H1 (cell line): ENCODE measurements around the gene U2AF1L4. TPM values are rescaled to one million over a fixed set of nuclear protein-coding genes. Genes with fewer than 3 reads are reported as not detected.

Experiments
- BRCA1 ChIP-seq: IDR thresholded peaks from 2 replicates; pipeline ENCODE4 v1.6.1; 2012; ENCODE audit warnings: low read depth, low read length, improper control_type of control experiment
- NANOG ChIP-seq: IDR thresholded peaks from 2 replicates; pipeline ENCODE4 v1.6.1; 2011; ENCODE audit warnings: low read length, low read depth, mild to moderate bottlenecking, inconsistent platforms; ENCODE audit not compliant: insufficient read depth, poor library complexity, severe bottlenecking
- RBBP5 ChIP-seq: IDR thresholded peaks from 2 replicates; pipeline ENCODE4 v1.7.1; 2012; ENCODE audit warnings: low read depth, mild to moderate bottlenecking, inconsistent platforms, low read length, moderate library complexity, borderline replicate concordance
- SP4 ChIP-seq: IDR thresholded peaks from 2 replicates; pipeline ENCODE4 v1.6.1; 2012; ENCODE audit warnings: low read length, inconsistent platforms
- TEAD4 ChIP-seq: IDR thresholded peaks from 2 replicates; pipeline ENCODE4 v1.6.1; 2012; ENCODE audit warnings: low read depth, low read length, inconsistent platforms, mixed read lengths
- polyA plus RNA-seq, 7 experiments: library from polyadenylated mRNA; depleted of rRNA in 3 of 7; stranded (reverse) in 5 of 7; unstranded in 2 of 7; fragments of >200 nt in 5 of 7; fragments of 200-250 nt in 2 of 7; gene quantifications; 1 replicate in 5 of 7; 2 replicates in 1 of 7; 4 replicates in 1 of 7; pipeline versions ENCODE4 v1.2.1 to v1.2.3, GENCODE V29; 2011 to 2013; ENCODE audit warnings: missing spikeins in 2 of 7, mixed read lengths in 2 of 7
- total RNA-seq: library from RNA; stranded (reverse); fragmentation: NEBNext Ultra II Directional; extraction: Animal tissue kit (Norgen Biotek cat#: 25700); gene quantifications from 2 replicates; pipeline ENCODE4 v1.2.1, GENCODE V29; 2021
- TF ChIP-seq, protein P1 (sequence below): fragments of 300-600 bp; sonication (generic); IDR thresholded peaks from 2 replicates; pipeline ENCODE4 v1.7.1; 2012; ENCODE audit warnings: low read length, moderate library complexity, mild to moderate bottlenecking, inconsistent platforms; ENCODE audit not compliant: insufficient replicate concordance

The U2AF1L4 gene
- total and polyA plus RNA-seq, 2 of the 8 experiments (the other 6 are each of a cell fraction or from before 2014, with no cell fraction given), result 15.1 to 32.7 TPM

DNA sequence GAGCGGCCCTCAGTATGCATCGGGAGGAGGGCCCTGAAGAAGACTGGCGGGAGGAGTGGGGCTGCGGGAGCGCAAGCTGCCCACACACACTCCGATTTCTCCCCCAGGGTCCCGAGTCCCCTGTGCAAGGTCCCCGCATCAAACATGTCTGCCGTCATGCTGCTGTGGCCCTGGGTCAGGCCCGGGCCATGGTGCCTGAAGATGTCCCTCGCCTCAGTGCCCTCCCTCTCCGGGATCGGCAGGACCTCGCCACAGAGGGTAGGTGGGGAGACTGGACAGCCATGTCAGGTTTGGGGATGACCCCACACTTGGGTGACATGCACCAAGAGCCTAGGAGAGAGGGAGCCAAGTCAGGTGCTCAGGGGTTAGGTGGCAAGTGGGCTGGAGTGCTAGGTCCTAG is 22.8 kb downstream of the U2AF1L4 start (continued):
- TF ChIP-seq, protein P1, sequence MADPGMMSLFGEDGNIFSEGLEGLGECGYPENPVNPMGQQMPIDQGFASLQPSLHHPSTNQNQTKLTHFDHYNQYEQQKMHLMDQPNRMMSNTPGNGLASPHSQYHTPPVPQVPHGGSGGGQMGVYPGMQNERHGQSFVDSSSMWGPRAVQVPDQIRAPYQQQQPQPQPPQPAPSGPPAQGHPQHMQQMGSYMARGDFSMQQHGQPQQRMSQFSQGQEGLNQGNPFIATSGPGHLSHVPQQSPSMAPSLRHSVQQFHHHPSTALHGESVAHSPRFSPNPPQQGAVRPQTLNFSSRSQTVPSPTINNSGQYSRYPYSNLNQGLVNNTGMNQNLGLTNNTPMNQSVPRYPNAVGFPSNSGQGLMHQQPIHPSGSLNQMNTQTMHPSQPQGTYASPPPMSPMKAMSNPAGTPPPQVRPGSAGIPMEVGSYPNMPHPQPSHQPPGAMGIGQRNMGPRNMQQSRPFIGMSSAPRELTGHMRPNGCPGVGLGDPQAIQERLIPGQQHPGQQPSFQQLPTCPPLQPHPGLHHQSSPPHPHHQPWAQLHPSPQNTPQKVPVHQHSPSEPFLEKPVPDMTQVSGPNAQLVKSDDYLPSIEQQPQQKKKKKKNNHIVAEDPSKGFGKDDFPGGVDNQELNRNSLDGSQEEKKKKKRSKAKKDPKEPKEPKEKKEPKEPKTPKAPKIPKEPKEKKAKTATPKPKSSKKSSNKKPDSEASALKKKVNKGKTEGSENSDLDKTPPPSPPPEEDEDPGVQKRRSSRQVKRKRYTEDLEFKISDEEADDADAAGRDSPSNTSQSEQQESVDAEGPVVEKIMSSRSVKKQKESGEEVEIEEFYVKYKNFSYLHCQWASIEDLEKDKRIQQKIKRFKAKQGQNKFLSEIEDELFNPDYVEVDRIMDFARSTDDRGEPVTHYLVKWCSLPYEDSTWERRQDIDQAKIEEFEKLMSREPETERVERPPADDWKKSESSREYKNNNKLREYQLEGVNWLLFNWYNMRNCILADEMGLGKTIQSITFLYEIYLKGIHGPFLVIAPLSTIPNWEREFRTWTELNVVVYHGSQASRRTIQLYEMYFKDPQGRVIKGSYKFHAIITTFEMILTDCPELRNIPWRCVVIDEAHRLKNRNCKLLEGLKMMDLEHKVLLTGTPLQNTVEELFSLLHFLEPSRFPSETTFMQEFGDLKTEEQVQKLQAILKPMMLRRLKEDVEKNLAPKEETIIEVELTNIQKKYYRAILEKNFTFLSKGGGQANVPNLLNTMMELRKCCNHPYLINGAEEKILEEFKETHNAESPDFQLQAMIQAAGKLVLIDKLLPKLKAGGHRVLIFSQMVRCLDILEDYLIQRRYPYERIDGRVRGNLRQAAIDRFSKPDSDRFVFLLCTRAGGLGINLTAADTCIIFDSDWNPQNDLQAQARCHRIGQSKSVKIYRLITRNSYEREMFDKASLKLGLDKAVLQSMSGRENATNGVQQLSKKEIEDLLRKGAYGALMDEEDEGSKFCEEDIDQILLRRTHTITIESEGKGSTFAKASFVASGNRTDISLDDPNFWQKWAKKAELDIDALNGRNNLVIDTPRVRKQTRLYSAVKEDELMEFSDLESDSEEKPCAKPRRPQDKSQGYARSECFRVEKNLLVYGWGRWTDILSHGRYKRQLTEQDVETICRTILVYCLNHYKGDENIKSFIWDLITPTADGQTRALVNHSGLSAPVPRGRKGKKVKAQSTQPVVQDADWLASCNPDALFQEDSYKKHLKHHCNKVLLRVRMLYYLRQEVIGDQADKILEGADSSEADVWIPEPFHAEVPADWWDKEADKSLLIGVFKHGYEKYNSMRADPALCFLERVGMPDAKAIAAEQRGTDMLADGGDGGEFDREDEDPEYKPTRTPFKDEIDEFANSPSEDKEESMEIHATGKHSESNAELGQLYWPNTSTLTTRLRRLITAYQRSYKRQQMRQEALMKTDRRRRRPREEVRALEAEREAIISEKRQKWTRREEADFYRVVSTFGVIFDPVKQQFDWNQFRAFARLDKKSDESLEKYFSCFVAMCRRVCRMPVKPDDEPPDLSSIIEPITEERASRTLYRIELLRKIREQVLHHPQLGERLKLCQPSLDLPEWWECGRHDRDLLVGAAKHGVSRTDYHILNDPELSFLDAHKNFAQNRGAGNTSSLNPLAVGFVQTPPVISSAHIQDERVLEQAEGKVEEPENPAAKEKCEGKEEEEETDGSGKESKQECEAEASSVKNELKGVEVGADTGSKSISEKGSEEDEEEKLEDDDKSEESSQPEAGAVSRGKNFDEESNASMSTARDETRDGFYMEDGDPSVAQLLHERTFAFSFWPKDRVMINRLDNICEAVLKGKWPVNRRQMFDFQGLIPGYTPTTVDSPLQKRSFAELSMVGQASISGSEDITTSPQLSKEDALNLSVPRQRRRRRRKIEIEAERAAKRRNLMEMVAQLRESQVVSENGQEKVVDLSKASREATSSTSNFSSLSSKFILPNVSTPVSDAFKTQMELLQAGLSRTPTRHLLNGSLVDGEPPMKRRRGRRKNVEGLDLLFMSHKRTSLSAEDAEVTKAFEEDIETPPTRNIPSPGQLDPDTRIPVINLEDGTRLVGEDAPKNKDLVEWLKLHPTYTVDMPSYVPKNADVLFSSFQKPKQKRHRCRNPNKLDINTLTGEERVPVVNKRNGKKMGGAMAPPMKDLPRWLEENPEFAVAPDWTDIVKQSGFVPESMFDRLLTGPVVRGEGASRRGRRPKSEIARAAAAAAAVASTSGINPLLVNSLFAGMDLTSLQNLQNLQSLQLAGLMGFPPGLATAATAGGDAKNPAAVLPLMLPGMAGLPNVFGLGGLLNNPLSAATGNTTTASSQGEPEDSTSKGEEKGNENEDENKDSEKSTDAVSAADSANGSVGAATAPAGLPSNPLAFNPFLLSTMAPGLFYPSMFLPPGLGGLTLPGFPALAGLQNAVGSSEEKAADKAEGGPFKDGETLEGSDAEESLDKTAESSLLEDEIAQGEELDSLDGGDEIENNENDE, result no peak
- TF ChIP-seq RBBP5, result no peak
- TF ChIP-seq NANOG, result no peak
- no peak for TF ChIP-seq SP4
- no peak for TF ChIP-seq BRCA1
- no peak for TF ChIP-seq TEAD4
